Stomach (tissue), 9 donors: ENCODE data around the gene CCDC191. TPM values are rescaled to one million over a fixed set of nuclear protein-coding genes. Genes with fewer than 3 reads are reported as not detected.
A peak's percentile ranks its signal among the peaks of the same experiment; 100 is the strongest.

Experiments
- DNase-seq, 2 donors: peaks; one replicate each; pipeline versions ENCODE4 v3.0.0 to v3.0.0-alpha.2; 2013 to 2019
- H3K27ac ChIP-seq, 5 donors: fragments of 200-600 bp in 4 of 5; sonication (generic) in 4 of 5; one replicate each; pipeline ENCODE4 v1.5.1; 2013 to 2019; ENCODE audit warnings: mild to moderate bottlenecking in 1 of 5, moderate library complexity in 1 of 5
- H3K27me3 ChIP-seq, 3 donors: fragments of 200-600 bp; sonication (generic); one replicate each; pipeline ENCODE4 v1.5.1; 2017 to 2019; ENCODE audit warnings: mixed run types in 1 of 3
- H3K36me3 ChIP-seq, 4 donors: fragments of 200-600 bp; sonication (generic); 1 replicate in 3 of 4; 2 replicates in 1 of 4; pipeline ENCODE4 v1.5.1; 2016 to 2019
- H3K4me1 ChIP-seq, 4 donors: fragments of 200-600 bp; sonication (generic); one replicate each; pipeline ENCODE4 v1.5.1; 2016 to 2019
- H3K4me3 ChIP-seq, 4 donors: fragments of 200-600 bp; sonication (generic) in 3 of 4; one replicate each; pipeline ENCODE4 v1.5.1; 2016 to 2019; ENCODE audit warnings: mild to moderate bottlenecking in 1 of 4
- H3K9me3 ChIP-seq, 4 donors: fragments of 200-600 bp; sonication (generic); one replicate each; pipeline ENCODE4 v1.5.1; 2016 to 2019
- EP300 ChIP-seq: sonication (generic); formaldehyde crosslinking; IDR thresholded peaks from one replicate; pipeline ENCODE4 v1.6.1; 2017; ENCODE audit warnings: antibody characterized with exemption
- POLR2A ChIP-seq, 4 donors: fragments of 450-650 bp; IDR thresholded peaks; one replicate each; pipeline ENCODE4 v1.6.1; 2016; ENCODE audit warnings: antibody characterized with exemption in 4 of 4, control low read depth in 2 of 4, mild to moderate bottlenecking in 1 of 4, moderate library complexity in 1 of 4
- POLR2AphosphoS5 ChIP-seq, 3 donors: sonication (generic); formaldehyde crosslinking; IDR thresholded peaks; one replicate each; pipeline ENCODE4 v1.6.1; 2016; ENCODE audit warnings: antibody characterized with exemption in 3 of 3
- WGBS, 5 donors: extraction: QIAGEN DNeasy Blood & Tissue Kit in 3 of 5; methylation state at CpG; one replicate each; pipeline versions ENCODE4 v1.1.5 to v1.1.7; 2013 to 2018; 5-methylcytosine and 5-hydroxymethylcytosine counted together
- intact Hi-C: fragments of 100-400 bp; cut with DNase I; formaldehyde crosslinking; loops from one replicate; pipeline ENCODE4 v1.15.1; 2023; ENCODE audit warnings: low total_unique reads
- polyA plus RNA-seq, 3 donors: library from polyadenylated mRNA; stranded (reverse); fragments of 200-250 nt; gene quantifications; one replicate each; pipeline ENCODE4 v1.2.3, GENCODE V29; 2013
- total RNA-seq, 5 donors: library from RNA; depleted of rRNA; stranded (reverse); fragments of >200 nt; gene quantifications; one replicate each; pipeline versions ENCODE4 v1.1.0 to v1.2.3, GENCODE V29; 2014 to 2016
- TF ChIP-seq, protein P1 (sequence below), 7 experiments: fragments of 450-650 bp in 4 of 7; fragments of 200-600 bp in 3 of 7; sonication (generic) in 3 of 7; IDR thresholded peaks; one replicate each; pipeline ENCODE4 v1.5.1; 2016 to 2019; ENCODE audit warnings: antibody characterized with exemption in 7 of 7, control low read depth in 2 of 7, mild to moderate bottlenecking in 1 of 7
- donor health status: healthy with polysubstance abuse.
- donor health status: Bipolar disorder and iron deficiency.
- donor health status: healthy.

Gene CCDC191
- total and polyA plus RNA-seq, 8 donors, result 1.4 to 21.0 (median 3.8) TPM

DNA sequence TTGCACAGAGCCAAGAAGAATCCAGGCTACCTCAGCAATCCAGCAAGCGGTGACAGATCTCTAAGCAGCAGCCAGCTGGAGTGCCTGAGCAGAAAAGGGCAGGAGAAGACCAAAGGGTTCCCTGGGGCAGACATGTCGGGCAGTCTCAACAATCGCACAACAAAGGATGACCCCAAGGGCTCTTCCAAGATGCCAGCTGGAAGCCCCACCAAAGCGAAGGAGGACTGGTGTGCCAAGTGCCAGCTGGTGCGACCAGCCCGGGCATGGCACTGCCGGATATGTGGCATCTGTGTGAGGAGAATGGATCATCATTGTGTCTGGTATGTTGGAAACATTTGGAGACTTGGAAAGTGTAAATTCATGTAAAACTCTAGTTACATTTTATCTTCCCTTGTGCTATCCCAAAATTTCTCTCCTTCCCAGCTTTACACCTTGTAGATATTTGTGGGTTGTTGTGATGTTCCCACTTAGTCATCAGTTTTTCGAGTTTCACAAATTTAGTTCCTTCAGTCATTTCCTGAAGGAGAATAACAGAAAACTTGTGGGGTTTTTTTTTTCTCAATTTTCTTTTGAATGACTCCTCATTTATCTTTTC is 102.1 kb downstream of the CCDC191 start:
- TF ChIP-seq EP300, result no peak
- TF ChIP-seq POLR2AphosphoS5 (IDR thresholded peaks at IDR 0.05), result no peak
- no peak for TF ChIP-seq POLR2A (IDR thresholded peaks at IDR 0.05)
- TF ChIP-seq, protein P1, sequence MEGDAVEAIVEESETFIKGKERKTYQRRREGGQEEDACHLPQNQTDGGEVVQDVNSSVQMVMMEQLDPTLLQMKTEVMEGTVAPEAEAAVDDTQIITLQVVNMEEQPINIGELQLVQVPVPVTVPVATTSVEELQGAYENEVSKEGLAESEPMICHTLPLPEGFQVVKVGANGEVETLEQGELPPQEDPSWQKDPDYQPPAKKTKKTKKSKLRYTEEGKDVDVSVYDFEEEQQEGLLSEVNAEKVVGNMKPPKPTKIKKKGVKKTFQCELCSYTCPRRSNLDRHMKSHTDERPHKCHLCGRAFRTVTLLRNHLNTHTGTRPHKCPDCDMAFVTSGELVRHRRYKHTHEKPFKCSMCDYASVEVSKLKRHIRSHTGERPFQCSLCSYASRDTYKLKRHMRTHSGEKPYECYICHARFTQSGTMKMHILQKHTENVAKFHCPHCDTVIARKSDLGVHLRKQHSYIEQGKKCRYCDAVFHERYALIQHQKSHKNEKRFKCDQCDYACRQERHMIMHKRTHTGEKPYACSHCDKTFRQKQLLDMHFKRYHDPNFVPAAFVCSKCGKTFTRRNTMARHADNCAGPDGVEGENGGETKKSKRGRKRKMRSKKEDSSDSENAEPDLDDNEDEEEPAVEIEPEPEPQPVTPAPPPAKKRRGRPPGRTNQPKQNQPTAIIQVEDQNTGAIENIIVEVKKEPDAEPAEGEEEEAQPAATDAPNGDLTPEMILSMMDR (IDR thresholded peaks at IDR 0.05), result no peak
- H3K4me3 ChIP-seq, result no peak overlapping the region
- WGBS, 5 donors, result 84 to 91% (median 90%) methylated on average over 7 to 8 of the region's 8 CpGs

DNA sequence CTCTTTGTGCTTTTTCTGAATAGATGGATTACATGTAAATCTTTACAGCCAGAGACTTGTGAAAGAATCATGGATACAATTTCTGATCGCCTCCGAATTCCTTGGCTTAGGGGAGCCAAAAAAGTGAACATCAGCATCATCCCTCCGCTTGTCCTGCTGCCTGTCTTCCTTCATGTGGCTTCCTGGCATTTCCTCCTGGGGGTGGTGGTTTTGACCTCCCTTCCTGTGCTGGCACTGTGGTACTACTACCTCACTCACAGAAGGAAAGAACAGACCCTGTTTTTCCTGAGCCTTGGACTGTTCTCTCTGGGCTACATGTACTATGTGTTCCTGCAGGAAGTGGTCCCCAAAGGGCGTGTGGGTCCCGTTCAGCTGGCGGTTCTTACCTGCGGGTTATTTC is 102.6 kb downstream of the CCDC191 start:
- no peak for DNase-seq
- WGBS, 5 donors, result 73 to 86% (median 80%) methylated on average over 7 of the region's 7 CpGs
- Histone ChIP-seq H3K27me3 (no peaks in the 10 kb centered on the region), H3K9me3 (no peaks in the 10 kb centered on the region), H3K36me3 (peaks cover 4 to 35% (median 25%) of the 10 kb centered on the region in 4 donors), H3K4me1 (peaks cover 0 to 10% (median 7%) of the 10 kb centered on the region in 4 donors), H3K4me3 (no peak overlapping the region), H3K27ac (no peak overlapping the region)
- intact Hi-C loops, result no loop called here
- TF ChIP-seq, protein P1 (IDR thresholded peaks at IDR 0.05), result no peak
- no peak for TF ChIP-seq POLR2AphosphoS5 (IDR thresholded peaks at IDR 0.05)

More for the DNA sequence above, 102.1 kb downstream of the CCDC191 start:
- peaks cover 0 to 5% (median 2%) of the 10 kb centered on the region in 4 donors for H3K4me1 ChIP-seq
- no peaks in the 10 kb centered on the region for H3K9me3 ChIP-seq
- no peak overlapping the region for H3K27ac ChIP-seq
- peaks cover 4 to 40% (median 28%) of the 10 kb centered on the region in 4 donors for H3K36me3 ChIP-seq
- intact Hi-C loops, result no loop called here
- H3K27me3 ChIP-seq, result no peaks in the 10 kb centered on the region
- no peak for DNase-seq

- no peak for TF ChIP-seq EP300
- no peak for TF ChIP-seq POLR2AphosphoS5 (IDR thresholded peaks at IDR 0.05)
- TF ChIP-seq POLR2A (IDR thresholded peaks at IDR 0.05), result no peak
- TF ChIP-seq, protein P1 (IDR thresholded peaks at IDR 0.05), result no peak
- intact Hi-C loops, result no loop called here
- Histone ChIP-seq H3K4me3 (no peak overlapping the region), H3K4me1 (peaks cover 0 to 18% (median 14%) of the 10 kb centered on the region in 4 donors), H3K9me3 (no peaks in the 10 kb centered on the region), H3K27ac (no peak overlapping the region), H3K27me3 (no peaks in the 10 kb centered on the region), H3K36me3 (peaks cover 3 to 27% (median 18%) of the 10 kb centered on the region in 4 donors)
- DNase-seq, result no peak
Observed at GRCh38 chr3:113952921-113953320, 103.4 kb downstream of the CCDC191 start.

DNA sequence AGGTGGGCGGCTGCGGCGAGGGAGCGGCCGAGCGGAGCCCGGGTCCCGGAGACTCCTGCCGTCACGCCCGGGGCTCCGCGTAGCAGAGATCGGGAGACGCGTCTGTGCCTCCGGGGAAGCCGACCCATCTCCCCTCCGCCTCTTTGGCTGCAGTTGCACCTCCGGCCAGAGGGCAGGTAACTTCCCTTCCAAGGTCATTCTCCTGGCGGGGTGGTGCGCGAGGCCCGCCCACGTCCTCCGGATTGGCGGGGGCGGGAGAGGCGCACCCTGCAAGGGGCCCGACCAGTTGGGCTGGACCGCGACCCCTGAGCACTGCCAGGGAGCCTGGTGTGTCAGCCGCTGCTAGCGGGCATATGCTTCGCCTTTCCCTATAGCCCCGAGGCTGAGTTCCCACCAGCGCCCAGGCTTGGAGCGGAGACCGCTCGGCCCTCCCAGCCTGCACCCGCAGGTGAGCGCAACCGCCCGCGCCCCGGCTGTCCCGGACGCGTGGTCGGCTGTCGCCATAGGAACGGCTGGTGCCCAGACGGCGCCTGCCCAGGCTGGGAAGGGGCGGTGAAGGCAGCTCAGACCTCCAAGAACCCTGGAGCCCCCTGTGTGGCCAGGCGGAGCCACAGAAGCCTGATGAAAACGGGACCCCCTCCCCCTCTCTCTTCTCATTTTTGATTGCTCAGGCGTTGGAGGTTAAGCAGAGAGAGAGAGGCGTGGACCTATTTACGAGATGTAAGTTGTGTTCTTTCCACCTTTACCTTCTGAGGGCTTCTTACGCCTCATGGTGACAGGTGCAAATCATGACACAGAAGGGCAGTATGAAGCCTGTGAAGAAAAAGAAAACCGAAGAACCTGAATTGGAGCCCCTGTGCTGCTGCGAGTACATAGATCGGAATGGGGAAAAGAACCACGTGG is 108.1 kb downstream of the CCDC191 start:
- peaks cover 0 to 25% (median 17%) of the 10 kb centered on the region in 4 donors for H3K4me1 ChIP-seq
- peak overlapping the region; percentile 59 to 97 (median 91) for H3K4me3 ChIP-seq
- H3K27ac ChIP-seq, result peak overlapping the region; percentile 71 to 95 (median 82)
- H3K36me3 ChIP-seq, result peaks cover 0 to 8% (median 0%) of the 10 kb centered on the region in 4 donors
- TF ChIP-seq POLR2A (IDR thresholded peaks at IDR 0.05), result no peak
- TF ChIP-seq, protein P1 (IDR thresholded peaks at IDR 0.05), result no peak
- no peak for TF ChIP-seq POLR2AphosphoS5 (IDR thresholded peaks at IDR 0.05)
- TF ChIP-seq EP300, result no peak
- H3K9me3 ChIP-seq, result no peaks in the 10 kb centered on the region
- H3K27me3 ChIP-seq, result no peaks in the 10 kb centered on the region
- 1 to 4% (median 3%) methylated on average over 24 to 65 of the region's 65 CpGs for WGBS, 5 donors
- peak; percentile 52 to 78 for DNase-seq
- intact Hi-C loops, result no loop called here
